SK-N-SH (cell line): ENCODE measurements around the gene NPAS3. TPM values are rescaled to one million over a fixed set of nuclear protein-coding genes. Genes with fewer than 3 reads are reported as not detected.

ENCODE experiments used
- CTCF ChIA-PET: fragments of 300-600, 350-600 bp; formaldehyde crosslinking; extraction: SDS; loops from one replicate; lab custom pipeline; 2021; lab: Yijun Ruan, JAX
- POLR2A ChIA-PET: fragments of 350-600 bp; sonication (Branson Sonifier 250); formaldehyde crosslinking; extraction: SDS; loops from one replicate; lab custom pipeline; 2020; ENCODE audit warnings: antibody characterized with exemption, inconsistent platforms; lab: Yijun Ruan, JAX
- DNase-seq: peaks from one replicate; pipeline ENCODE4 v3.0.0; 2012
- H2AFZ ChIP-seq: fragments of 200-600 bp; sonication (generic); 2 replicates; pipeline ENCODE4 v1.8.1; 2016; ENCODE audit warnings: antibody characterized with exemption, mild to moderate bottlenecking, low read depth
- H3F3A ChIP-seq: fragments of 200-600 bp; sonication (generic); replicated peaks from 2 replicates; pipeline ENCODE3; 2016; ENCODE audit warnings: antibody characterized with exemption, mild to moderate bottlenecking; ENCODE audit not compliant: insufficient read depth
- H3K27ac ChIP-seq, 2 experiments: fragments of 200-500 bp in 1 of 2; fragments of 200-600 bp in 1 of 2; sonication (Bioruptor generic) in 1 of 2; sonication (generic), shearing (Covaris generic) in 1 of 2; 2 replicates each; pipeline versions ENCODE4 v1.5.1 to v1.6.1; 2014 to 2016; ENCODE audit warnings: low read depth in 2 of 2, inconsistent platforms in 1 of 2, low read length in 1 of 2, mild to moderate bottlenecking in 1 of 2, mixed read lengths in 1 of 2
- H3K27me3 ChIP-seq: fragments of 200-600 bp; sonication (generic), shearing (Covaris generic); 2 replicates; pipeline ENCODE4 v1.6.1; 2016; ENCODE audit warnings: mixed run types; ENCODE audit not compliant: insufficient read depth
- H3K36me3 ChIP-seq, 2 experiments: fragments of 200-500 bp in 1 of 2; fragments of 200-600 bp in 1 of 2; sonication (Bioruptor generic) in 1 of 2; sonication (generic) in 1 of 2; replicated peaks in 1 of 2; 2 replicates each; pipeline versions ENCODE3 to v1.5.1; 2014 to 2016; ENCODE audit warnings: low read length in 1 of 2, mild to moderate bottlenecking in 1 of 2; ENCODE audit not compliant: insufficient read depth in 2 of 2, control insufficient read depth in 1 of 2
- H3K4me1 ChIP-seq, 2 experiments: fragments of 200-500 bp in 1 of 2; fragments of 200-600 bp in 1 of 2; sonication (Bioruptor generic) in 1 of 2; sonication (generic), shearing (Covaris generic) in 1 of 2; 2 replicates each; pipeline versions ENCODE4 v1.5.1 to v1.6.1; 2014 to 2016; ENCODE audit warnings: low read depth in 1 of 2, low read length in 1 of 2, mixed run types in 1 of 2; ENCODE audit not compliant: insufficient read depth in 2 of 2, control insufficient read depth in 1 of 2
- H3K4me2 ChIP-seq: fragments of 200-600 bp; sonication (generic), shearing (Covaris generic); 2 replicates; pipeline ENCODE4 v1.6.1; 2017; ENCODE audit warnings: mixed run types
- H3K4me3 ChIP-seq, 2 experiments: fragments of 200-500 bp in 1 of 2; fragments of 200-600 bp in 1 of 2; sonication (Bioruptor generic) in 1 of 2; sonication (generic), shearing (Covaris generic) in 1 of 2; 2 replicates each; pipeline versions ENCODE4 v1.5.1 to v1.8.1; 2014 to 2016; ENCODE audit warnings: low read depth in 2 of 2, inconsistent platforms in 1 of 2, low read length in 1 of 2, mild to moderate bottlenecking in 1 of 2, mixed read lengths in 1 of 2, moderate library complexity in 1 of 2
- H3K79me2 ChIP-seq: fragments of 200-600 bp; sonication (generic); 2 replicates; pipeline ENCODE4 v1.8.1; 2017; ENCODE audit warnings: mild to moderate bottlenecking; ENCODE audit not compliant: insufficient read depth
- H3K9ac ChIP-seq: fragments of 200-600 bp; sonication (generic); 2 replicates; pipeline ENCODE4 v1.6.1; 2017; ENCODE audit warnings: mixed run types
- H3K9me2 ChIP-seq: fragments of 200-600 bp; sonication (generic); 2 replicates; pipeline ENCODE4 v1.6.1; 2017; ENCODE audit warnings: mixed run types
- H3K9me3 ChIP-seq: fragments of 200-600 bp; sonication (generic); 2 replicates; pipeline ENCODE4 v1.6.1; 2017; ENCODE audit warnings: mixed run types, mild to moderate bottlenecking, moderate library complexity
- H4K20me1 ChIP-seq: fragments of 200-600 bp; sonication (generic); 2 replicates; pipeline ENCODE4 v1.6.1; 2017; ENCODE audit warnings: mild to moderate bottlenecking, mixed run types; ENCODE audit not compliant: insufficient read depth
- ELF1 ChIP-seq: IDR thresholded peaks from 2 replicates; pipeline ENCODE4 v1.4.0; 2012
- EZH2phosphoT487 ChIP-seq: fragments of 200-600 bp; sonication (generic); IDR thresholded peaks from 2 replicates; pipeline ENCODE4 v1.6.1; 2017; ENCODE audit warnings: low read depth, mixed run types, mild to moderate bottlenecking, antibody characterized with exemption, moderate library complexity, borderline replicate concordance
- GATA2 ChIP-seq: sonication (generic); formaldehyde crosslinking; IDR thresholded peaks from 2 replicates; pipeline ENCODE4 v1.5.0; 2020; ENCODE audit warnings: mild to moderate bottlenecking, missing genetic modification reagents
- IRF3 ChIP-seq: fragments of 150-350 bp; IDR thresholded peaks from 2 replicates; pipeline ENCODE4 v1.6.1; 2016; ENCODE audit warnings: mild to moderate bottlenecking, low read depth, low read length
- MEF2A ChIP-seq: IDR thresholded peaks from 2 replicates; pipeline ENCODE4 v1.4.0; 2012; ENCODE audit warnings: low read depth, borderline replicate concordance
- MXI1 ChIP-seq: IDR thresholded peaks from 2 replicates; pipeline ENCODE4 v1.6.1; 2012; ENCODE audit warnings: mild to moderate bottlenecking, low read depth, low read length, improper control_type of control experiment
- NRF1 ChIP-seq: IDR thresholded peaks from 2 replicates; pipeline ENCODE4 v1.6.1; 2012; ENCODE audit warnings: low read depth, mild to moderate bottlenecking, low read length
- RXRA ChIP-seq: IDR thresholded peaks from 2 replicates; pipeline ENCODE4 v1.4.0; 2012; ENCODE audit warnings: low read depth, mild to moderate bottlenecking, borderline replicate concordance
- SIN3A ChIP-seq: IDR thresholded peaks from 2 replicates; pipeline ENCODE4 v1.6.1; 2012; ENCODE audit warnings: low read depth, mild to moderate bottlenecking, low read length, moderate library complexity, borderline replicate concordance
- SMC3 ChIP-seq: IDR thresholded peaks from 2 replicates; pipeline ENCODE4 v1.6.1; 2012; ENCODE audit warnings: low read depth, low read length, improper control_type of control experiment
- TEAD4 ChIP-seq: IDR thresholded peaks from 2 replicates; pipeline ENCODE4 v1.4.0; 2012; ENCODE audit warnings: mild to moderate bottlenecking, borderline replicate concordance; ENCODE audit not compliant: insufficient read depth
- USF2 ChIP-seq: fragments of 150-350 bp; IDR thresholded peaks from 2 replicates; pipeline ENCODE4 v1.6.1; 2017; ENCODE audit warnings: antibody characterized with exemption, low read length, low read depth, borderline replicate concordance
- WGBS: methylation state at CpG from one replicate; pipeline ENCODE4 v1.1.6; 2017; ENCODE audit warnings: low lambda C conversion rate; 5-methylcytosine and 5-hydroxymethylcytosine counted together
- polyA plus RNA-seq, 3 experiments: library from polyadenylated mRNA; depleted of rRNA; stranded (reverse); fragments of >200 nt; gene quantifications; 2 replicates each; pipeline ENCODE4 v1.2.3, GENCODE V29; 2012
- TF ChIP-seq, protein P1 (sequence below): IDR thresholded peaks from 2 replicates; pipeline ENCODE4 v1.4.0; 2012; ENCODE audit warnings: low read depth, borderline replicate concordance
- TF ChIP-seq, protein P2 (sequence below): IDR thresholded peaks from 2 replicates; pipeline ENCODE4; 2012

Gene NPAS3
- polyA plus RNA-seq, 1 of the 3 experiments (the other 2 are of a cell fraction) = 4.3 TPM

GRCh38 chr14:33714527-33715226 lies 776.0 kb downstream of the NPAS3 start (continued):
- TF ChIP-seq RXRA (peak; percentile 59; the same call in 1 of the 2 replicates), SIN3A (no peak), ELF1 (no peak), USF2 (no peak), TEAD4 (peak; percentile 87; the same call in 1 of the 2 replicates), SMC3 (no peak; the same call in 1 of the 2 replicates)
- TF ChIP-seq, protein P1, sequence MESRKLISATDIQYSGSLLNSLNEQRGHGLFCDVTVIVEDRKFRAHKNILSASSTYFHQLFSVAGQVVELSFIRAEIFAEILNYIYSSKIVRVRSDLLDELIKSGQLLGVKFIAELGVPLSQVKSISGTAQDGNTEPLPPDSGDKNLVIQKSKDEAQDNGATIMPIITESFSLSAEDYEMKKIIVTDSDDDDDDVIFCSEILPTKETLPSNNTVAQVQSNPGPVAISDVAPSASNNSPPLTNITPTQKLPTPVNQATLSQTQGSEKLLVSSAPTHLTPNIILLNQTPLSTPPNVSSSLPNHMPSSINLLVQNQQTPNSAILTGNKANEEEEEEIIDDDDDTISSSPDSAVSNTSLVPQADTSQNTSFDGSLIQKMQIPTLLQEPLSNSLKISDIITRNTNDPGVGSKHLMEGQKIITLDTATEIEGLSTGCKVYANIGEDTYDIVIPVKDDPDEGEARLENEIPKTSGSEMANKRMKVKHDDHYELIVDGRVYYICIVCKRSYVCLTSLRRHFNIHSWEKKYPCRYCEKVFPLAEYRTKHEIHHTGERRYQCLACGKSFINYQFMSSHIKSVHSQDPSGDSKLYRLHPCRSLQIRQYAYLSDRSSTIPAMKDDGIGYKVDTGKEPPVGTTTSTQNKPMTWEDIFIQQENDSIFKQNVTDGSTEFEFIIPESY = peak; percentile 49; the same call in 1 of the 2 replicates
- TF ChIP-seq, all 33 proteins: peak for 14

GRCh38 chr14:33715227-33715528 lies 776.5 kb downstream of the NPAS3 start:
- no peak overlapping the region for H3K9ac ChIP-seq
- ChIA-PET POLR2A (no interaction called here), CTCF (interaction anchor here (0.7 kb wide), 1 partner anchor 77 kb away, joined by 3 read pairs; no protein-coding TSS in a partner anchor)
- 64% methylated on average over 1 of the region's 1 CpG for WGBS
- no peak for DNase-seq
- no peaks in the 10 kb centered on the region for H3K9me2 ChIP-seq
- H3K27ac ChIP-seq = peak overlapping the region; percentile 40 to 85; a peak in 3 of 4 replicates
- H2AFZ ChIP-seq = no peak overlapping the region
- H3K27me3 ChIP-seq = no peaks in the 10 kb centered on the region
- no peak overlapping the region for H3K4me2 ChIP-seq
- peaks cover 6 to 7% of the 10 kb centered on the region in 2 experiments for H3K4me1 ChIP-seq
- H4K20me1 ChIP-seq = no peaks in the 10 kb centered on the region
- H3K9me3 ChIP-seq = no peaks in the 10 kb centered on the region
- H3K79me2 ChIP-seq = no peaks in the 10 kb centered on the region
- H3F3A ChIP-seq = peaks cover 7% of the 10 kb centered on the region
- TF ChIP-seq MXI1 (no peak), NRF1 (no peak), GATA2 (CRISPR knock-in tag) (no peak), MEF2A (no peak), EZH2phosphoT487 (no peak), RXRA (no peak; the same call in 1 of the 2 replicates), IRF3 (no peak)
- TF ChIP-seq, protein P2, sequence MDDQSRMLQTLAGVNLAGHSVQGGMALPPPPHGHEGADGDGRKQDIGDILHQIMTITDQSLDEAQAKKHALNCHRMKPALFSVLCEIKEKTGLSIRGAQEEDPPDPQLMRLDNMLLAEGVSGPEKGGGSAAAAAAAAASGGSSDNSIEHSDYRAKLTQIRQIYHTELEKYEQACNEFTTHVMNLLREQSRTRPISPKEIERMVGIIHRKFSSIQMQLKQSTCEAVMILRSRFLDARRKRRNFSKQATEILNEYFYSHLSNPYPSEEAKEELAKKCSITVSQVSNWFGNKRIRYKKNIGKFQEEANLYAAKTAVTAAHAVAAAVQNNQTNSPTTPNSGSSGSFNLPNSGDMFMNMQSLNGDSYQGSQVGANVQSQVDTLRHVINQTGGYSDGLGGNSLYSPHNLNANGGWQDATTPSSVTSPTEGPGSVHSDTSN = no peak
- no peak overlapping the region for H3K4me3 ChIP-seq
- H3K36me3 ChIP-seq = no peaks in the 10 kb centered on the region
